ENCODE results near the gene SYNE3.

SYNE3 gene

DNA sequence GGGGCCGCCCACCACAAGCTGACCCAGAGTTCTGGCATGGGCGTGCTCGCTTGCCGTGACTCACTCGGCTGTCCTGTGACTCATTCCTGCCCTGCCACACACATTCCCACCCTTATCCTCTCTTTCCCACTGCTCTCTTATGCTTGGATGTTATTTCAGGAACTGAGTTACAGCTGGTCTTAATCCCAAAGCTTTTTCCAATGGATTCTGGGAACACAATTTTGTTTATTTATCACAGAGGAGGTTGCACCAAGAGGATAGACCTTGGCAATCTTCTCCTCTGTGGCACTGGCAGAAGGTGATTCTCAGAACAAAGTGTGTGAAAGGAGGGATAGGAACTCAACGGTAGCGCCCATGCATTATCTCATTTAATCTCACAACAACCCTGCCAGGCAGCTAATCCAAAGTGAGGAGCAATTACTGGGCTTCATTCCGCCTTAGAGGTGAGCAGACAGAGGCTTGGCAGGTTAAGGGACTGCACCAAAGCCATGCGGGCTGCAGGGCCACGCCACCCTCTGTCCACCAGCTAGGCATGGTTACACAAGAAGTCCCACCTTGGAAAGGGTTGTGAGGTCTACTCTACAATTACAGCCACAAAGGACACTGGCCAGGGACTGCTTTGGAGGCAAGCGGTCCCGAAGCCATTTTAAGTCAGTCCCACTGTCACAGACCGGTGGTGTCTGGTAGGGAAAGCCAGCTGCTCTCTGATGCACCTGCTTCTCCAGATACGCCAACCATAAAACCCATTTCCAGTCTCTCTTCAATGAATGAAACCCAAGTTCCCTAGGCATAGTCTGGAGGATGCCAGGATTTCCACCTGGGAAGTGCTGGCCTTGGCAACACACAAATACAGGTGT, 32.9 kb downstream of the SYNE3 start:
- Histone ChIP-seq H3K4me3 (replicated peaks; ENCODE audit: insufficient read depth, low read length) (no peak overlapping the region), H3K27ac (replicated peaks) (no peak overlapping the region), H3K27me3 (ENCODE audit: insufficient read depth, poor library complexity, severe bottlenecking) (no peaks in the 10 kb centered on the region)
- DNase-seq (ENCODE audit: low read depth in 1 of 2, low spot score in 1 of 2), result no peak
- TF ChIP-seq, protein P1, sequence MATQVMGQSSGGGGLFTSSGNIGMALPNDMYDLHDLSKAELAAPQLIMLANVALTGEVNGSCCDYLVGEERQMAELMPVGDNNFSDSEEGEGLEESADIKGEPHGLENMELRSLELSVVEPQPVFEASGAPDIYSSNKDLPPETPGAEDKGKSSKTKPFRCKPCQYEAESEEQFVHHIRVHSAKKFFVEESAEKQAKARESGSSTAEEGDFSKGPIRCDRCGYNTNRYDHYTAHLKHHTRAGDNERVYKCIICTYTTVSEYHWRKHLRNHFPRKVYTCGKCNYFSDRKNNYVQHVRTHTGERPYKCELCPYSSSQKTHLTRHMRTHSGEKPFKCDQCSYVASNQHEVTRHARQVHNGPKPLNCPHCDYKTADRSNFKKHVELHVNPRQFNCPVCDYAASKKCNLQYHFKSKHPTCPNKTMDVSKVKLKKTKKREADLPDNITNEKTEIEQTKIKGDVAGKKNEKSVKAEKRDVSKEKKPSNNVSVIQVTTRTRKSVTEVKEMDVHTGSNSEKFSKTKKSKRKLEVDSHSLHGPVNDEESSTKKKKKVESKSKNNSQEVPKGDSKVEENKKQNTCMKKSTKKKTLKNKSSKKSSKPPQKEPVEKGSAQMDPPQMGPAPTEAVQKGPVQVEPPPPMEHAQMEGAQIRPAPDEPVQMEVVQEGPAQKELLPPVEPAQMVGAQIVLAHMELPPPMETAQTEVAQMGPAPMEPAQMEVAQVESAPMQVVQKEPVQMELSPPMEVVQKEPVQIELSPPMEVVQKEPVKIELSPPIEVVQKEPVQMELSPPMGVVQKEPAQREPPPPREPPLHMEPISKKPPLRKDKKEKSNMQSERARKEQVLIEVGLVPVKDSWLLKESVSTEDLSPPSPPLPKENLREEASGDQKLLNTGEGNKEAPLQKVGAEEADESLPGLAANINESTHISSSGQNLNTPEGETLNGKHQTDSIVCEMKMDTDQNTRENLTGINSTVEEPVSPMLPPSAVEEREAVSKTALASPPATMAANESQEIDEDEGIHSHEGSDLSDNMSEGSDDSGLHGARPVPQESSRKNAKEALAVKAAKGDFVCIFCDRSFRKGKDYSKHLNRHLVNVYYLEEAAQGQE (IDR thresholded peaks at IDR 0.05; ENCODE audit: insufficient replicate concordance, low read depth), result no peak
- TF ChIP-seq SPI1 (IDR thresholded peaks at IDR 0.05; ENCODE audit: borderline replicate concordance, low read depth) (no peak), GABPA (IDR thresholded peaks at IDR 0.05; ENCODE audit: low read depth) (no peak), POLR2AphosphoS5 (IDR thresholded peaks at IDR 0.05; ENCODE audit: low read depth) (no peak)

DNA sequence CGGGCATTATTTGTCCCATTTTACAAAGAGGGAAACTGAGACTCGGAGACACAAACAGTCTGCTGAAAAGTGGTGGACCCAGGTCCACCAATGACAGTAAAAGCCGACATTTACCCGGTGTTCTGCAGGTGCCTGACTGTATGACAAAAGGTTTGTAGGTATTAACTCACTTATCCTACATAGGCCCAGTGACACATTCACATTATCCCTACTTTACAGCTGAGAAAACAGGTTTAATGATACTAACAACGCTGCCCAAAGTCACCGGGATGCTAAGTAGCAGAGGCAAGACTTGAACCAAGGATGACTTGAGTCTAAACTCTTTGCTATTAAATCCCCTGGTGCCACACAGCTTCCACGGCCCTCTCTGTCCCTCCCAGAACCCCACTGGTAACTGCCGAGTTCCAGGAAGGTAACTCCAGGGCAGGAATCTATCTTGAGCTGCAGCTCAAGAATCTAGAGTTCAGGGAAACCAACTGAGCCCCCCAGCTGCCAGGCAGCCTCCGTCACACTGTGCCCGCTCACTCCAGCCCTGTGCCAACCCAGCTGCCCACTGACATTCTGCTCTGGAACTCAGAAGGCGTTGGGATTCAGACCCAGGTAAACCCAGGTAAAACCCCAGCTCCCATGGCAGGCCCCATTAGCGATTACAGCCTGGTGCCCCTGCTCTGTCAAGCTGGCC, 33.7 kb downstream of the SYNE3 start:
- TF ChIP-seq POLR2AphosphoS5 (IDR thresholded peaks at IDR 0.05; ENCODE audit: low read depth) (no peak), SPI1 (IDR thresholded peaks at IDR 0.05; ENCODE audit: borderline replicate concordance, low read depth) (no peak), GABPA (IDR thresholded peaks at IDR 0.05; ENCODE audit: low read depth) (no peak)
- TF ChIP-seq, protein P2, sequence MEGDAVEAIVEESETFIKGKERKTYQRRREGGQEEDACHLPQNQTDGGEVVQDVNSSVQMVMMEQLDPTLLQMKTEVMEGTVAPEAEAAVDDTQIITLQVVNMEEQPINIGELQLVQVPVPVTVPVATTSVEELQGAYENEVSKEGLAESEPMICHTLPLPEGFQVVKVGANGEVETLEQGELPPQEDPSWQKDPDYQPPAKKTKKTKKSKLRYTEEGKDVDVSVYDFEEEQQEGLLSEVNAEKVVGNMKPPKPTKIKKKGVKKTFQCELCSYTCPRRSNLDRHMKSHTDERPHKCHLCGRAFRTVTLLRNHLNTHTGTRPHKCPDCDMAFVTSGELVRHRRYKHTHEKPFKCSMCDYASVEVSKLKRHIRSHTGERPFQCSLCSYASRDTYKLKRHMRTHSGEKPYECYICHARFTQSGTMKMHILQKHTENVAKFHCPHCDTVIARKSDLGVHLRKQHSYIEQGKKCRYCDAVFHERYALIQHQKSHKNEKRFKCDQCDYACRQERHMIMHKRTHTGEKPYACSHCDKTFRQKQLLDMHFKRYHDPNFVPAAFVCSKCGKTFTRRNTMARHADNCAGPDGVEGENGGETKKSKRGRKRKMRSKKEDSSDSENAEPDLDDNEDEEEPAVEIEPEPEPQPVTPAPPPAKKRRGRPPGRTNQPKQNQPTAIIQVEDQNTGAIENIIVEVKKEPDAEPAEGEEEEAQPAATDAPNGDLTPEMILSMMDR (IDR thresholded peaks at IDR 0.05; ENCODE audit: insufficient read depth, low read length), result no peak
- TF ChIP-seq, protein P1 (IDR thresholded peaks at IDR 0.05; ENCODE audit: insufficient replicate concordance, low read depth), result no peak
- Histone ChIP-seq H3K27me3 (ENCODE audit: insufficient read depth, poor library complexity, severe bottlenecking) (no peaks in the 10 kb centered on the region), H3K4me3 (replicated peaks; ENCODE audit: insufficient read depth, low read length) (no peak overlapping the region), H3K27ac (replicated peaks) (no peak overlapping the region)
- DNase-seq (ENCODE audit: low read depth in 1 of 2, low spot score in 1 of 2), result no peak

DNA sequence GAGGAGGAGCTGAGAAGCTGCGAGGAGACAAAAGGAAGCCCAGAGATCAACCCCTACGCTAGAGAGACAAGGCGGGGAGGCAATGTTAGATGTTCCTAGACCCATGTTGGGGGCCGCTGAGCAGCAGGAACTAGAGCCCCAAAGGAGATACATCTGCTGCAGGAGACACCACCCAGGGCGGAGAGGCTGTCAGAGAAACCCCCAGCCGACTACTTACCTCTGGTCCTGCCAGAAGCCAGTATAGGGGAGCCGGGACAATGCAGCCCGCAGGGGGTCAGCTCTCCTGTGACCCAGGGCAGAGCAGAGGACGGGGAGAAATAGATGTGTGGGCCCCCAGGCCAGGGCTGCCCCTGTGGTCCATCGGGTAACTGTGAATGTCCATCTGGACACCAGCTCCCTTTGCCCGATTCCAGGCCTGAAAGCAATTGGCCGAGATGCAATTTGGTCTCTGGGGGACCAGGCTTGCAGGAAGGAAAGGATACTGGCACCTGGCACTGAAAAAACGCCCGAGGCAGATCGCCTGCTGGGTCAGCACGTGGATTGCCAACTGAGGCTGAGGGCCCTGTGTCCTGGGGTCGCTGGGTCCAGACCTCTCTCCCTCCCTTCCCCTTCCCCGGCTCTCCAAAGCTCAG, 34.9 kb downstream of the SYNE3 start:
- TF ChIP-seq, protein P2 (IDR thresholded peaks at IDR 0.05; ENCODE audit: insufficient read depth, low read length), result no peak
- TF ChIP-seq SPI1 (IDR thresholded peaks at IDR 0.05; ENCODE audit: borderline replicate concordance, low read depth) (no peak), GABPA (IDR thresholded peaks at IDR 0.05; ENCODE audit: low read depth) (no peak), POLR2AphosphoS5 (IDR thresholded peaks at IDR 0.05; ENCODE audit: low read depth) (no peak)
- TF ChIP-seq, protein P1 (IDR thresholded peaks at IDR 0.05; ENCODE audit: insufficient replicate concordance, low read depth), result no peak
- Histone ChIP-seq H3K4me3 (replicated peaks; ENCODE audit: insufficient read depth, low read length) (no peak overlapping the region), H3K27ac (replicated peaks) (no peak overlapping the region), H3K27me3 (ENCODE audit: insufficient read depth, poor library complexity, severe bottlenecking) (no peaks in the 10 kb centered on the region)
- no peak for DNase-seq (ENCODE audit: low read depth in 1 of 2, low spot score in 1 of 2)

Data from HL-60 (cell line).